Stromal cell of bone marrow (primary cell): Measurements from ENCODE around the gene FAM193B.

ENCODE experiments used
- DNase-seq: peaks from one replicate; pipeline ENCODE4 v3.0.0-alpha.2; 2012; ENCODE audit warnings: low read depth

FAM193B gene

DNA sequence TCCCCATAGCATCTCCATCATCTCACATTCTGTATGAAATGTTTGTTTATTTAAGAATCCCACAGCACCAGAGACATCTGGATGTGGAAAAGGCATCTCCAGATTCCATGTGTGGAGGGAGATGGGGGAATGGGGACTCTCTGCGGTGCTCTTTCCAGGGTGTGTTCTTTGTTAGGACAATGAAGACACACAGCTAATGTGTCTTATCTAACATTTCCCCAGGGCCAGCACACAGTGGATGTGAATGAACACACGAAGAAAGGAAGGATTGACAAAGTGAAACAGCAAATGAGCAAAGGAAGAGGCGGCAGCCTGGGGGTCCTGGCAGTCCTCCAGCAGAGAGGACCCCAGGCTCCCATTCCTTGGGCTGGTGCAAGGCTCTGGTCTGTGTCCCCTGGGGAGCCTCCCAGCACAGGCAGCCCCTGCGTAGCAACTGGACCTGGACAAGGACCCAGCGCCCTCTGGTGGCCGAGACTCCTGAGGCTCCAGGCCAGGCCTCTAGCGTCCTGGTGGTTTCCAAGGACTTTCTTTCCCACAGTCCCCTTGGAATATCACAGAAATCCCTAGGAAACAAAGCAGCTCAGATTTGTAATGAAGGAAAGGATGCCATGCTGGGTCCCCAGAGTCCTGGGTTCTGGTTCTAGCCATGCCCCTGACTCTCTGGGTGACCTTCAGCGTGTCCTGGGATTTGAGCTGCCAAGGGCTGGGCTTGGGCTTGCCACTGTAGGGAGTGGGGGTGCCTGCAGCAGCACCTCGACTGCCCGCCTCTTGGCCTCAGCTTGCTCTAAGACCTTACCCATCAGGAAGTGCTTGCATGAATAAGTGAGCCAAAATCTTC, 53.5 kb downstream of the FAM193B start:
- peak; percentile 63 for DNase-seq

DNA sequence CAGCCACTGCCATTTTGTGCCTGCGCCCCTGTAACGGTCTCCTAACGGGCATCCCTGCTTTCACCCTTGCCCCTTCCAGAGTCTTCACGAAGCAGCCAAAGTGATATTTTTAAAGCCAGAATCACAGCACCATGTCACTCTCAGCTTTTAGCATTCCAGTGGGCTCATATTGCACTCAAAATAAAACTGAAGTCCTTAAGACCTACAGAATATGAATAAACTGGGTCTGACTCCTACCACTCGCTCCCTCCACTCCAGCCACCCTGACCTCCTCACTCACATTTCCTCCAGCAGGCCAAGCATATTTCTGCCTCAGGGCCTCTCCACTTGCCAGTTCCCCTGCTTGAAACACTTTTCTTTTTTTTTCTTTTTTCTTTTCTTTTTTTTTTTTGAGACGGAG, 54.5 kb downstream of the FAM193B start:
- no peak for DNase-seq

DNA sequence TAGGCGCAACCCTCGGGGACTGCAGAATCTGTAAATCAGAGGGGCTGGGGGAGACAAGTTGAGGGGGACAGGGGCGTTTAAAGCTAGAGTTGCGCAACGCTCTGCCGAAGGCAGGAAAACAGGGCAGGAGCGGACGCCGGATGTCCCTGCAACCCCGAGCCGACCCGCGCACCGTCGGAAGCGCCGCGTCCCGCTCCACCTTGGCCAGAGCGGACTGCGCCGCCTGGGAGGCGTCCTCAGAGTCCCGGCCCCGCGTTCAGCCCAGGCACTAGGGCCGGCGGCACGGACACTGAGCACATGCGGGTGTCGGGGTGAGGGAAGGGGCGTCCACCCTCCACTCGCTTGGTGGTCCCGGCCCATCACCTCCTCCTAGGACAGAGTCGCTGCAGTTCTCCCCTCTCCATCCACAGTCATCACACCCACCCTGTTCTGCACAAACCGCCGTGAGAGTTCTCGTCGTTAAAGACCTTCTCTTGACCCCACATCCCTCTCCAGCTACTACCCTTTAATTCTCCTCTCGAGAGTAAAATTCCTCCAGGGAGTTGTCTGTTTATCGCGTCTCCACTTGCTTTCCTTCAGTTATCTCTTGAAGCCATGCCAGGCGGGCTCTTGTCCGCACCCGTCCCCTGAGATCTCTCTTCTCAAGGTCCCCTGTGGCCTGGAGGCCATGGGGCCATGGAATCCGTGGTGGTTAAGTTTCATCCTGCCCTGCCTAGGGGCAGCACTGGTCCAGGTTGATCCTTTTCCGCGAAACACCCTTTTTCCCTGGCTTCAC, 56.2 kb downstream of the FAM193B start:
- no peak for DNase-seq

DNA sequence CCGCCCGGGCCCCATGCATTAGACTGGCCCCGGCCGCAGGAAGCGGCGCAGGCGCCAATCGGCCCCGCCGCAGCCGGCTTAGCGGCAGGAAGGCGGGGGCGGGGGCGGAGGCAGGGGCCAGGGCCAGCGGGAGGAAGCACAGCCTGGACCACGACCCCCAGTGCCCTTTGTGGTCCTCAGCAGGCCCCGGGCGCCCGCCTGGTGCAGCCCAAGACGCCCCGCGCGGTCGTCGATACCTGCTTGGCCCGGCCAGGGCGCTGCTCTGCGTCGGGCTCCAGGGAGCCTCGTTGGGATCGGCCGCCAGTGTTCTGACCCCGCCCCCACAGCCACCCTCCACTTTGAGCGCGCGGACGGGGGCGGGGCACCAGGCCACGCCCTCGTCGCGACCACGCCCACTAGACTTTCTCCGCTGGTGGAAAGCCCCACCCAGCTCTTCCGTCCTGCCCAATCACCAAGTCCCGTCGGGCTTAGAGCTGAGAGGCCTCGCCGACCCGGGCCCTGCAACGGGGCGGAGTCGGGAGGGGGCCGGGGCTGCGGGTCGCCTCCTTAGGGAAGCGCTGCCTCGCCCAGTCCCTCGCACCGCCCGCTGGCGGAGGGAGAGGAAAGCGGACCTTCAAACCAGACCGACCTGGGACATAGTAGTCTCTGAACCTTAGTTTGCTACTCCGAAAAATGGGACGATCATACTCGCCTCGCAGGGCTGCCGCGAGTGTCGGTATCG, 56.9 kb downstream of the FAM193B start, which contains the start of gene PDLIM7:
Gene PDLIM7 (minus strand): TSS at position 313 of the 721 bp plus-strand sequence. CDS start 1,092 bp downstream, outside the sequence.
- DNase-seq: peak; percentile 90

DNA sequence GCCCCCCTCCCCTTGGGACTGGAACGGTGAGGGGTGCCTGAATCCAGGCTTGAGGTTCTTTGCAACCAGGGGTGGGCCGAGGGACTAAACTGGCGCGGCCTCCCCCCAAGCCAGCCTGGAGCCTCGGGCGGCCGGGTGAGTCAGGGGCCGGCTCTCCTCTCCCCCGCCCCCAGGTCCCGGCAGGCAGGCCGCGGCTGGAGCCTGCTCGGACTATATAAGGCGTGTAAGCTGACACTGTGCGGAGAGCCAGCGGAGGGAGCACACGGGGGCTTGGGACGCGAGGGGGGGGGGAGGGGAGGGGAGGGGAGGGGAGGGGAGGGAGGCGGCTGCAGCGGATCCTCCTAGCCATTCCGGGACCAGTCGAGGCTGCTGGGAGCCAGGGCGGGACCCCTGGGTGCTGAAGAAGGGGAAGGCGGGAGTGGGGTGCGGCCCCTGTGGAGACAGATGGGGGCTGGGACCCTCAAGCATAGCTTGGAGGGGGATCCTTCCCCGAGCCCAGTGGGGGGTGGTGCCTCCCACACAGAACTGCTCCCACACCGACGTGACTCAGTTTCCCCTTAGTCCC, 57.6 kb downstream of the FAM193B start:
- peak; percentile 87 for DNase-seq

DNA sequence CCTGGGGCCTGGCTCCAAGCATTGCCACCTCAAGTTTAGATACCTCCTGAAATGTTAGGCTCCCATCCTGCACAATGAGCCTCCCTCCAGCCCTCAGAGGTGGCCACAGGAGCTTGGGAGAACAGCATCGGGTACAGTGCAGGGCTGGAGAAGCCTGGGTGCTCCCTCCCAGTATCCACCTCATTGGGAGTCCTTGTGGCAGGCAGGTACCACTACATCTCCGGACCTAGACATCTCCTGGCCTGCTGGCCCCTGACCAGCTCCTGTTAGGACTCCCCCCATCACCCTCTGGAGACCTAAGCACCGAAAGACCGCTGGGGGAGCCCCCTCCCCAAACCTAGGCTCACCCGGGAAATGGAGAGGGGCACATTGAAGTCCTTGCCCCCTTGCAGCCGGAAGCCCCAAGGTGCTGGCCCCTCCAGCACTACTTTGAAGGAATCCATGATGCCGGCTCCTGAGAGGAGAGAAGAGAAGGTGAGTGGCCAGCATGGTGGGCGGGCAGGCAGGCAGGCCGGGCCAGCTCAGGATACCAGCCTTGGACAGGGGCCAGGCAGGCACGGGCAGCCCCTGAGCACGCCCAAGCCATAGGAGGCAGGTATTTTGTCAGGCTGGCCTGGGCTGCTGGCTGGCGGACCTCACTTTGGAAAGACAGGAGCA, 58.2 kb downstream of the FAM193B start:
- DNase-seq: no peak

DNA sequence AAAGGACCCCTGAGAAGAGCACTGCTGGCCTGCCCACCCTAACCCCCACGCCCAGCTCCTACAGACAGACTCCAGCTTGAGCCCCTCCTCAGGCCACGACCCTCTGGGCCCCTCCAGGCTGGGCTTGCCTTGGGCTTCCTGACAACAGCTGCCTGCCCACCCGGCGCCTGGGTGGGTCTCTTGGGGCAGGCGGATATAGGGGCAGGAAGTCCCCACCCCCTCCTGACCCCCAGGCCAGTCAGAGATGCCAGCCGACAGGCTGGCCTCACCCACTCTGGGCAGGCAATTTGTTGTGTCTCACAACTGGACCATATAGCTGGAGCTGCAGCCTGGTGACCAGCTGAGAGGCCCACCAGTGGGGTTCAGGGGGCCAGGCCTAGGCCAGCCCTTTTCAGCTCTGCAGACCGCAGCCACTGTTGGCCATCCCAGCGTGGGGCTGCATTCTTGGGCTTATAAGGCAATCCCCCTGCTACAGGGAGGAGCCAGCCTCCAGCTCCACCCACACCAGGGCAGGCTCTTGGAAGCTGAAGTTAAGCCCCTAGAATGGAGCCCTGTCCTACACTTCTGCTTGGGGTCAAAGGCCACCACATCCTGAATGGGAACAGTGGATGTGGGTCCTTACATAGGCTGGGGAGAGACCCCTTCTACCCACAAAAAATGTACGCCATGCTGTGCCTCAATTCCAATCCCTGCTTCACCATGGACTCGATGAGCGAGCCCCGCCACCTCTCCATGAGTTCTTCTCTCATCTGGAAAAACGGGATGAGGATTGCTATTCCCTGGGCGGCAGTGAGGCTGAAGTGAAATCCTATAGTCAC, 58.9 kb downstream of the FAM193B start:
- DNase-seq: peak; percentile 77

DNA sequence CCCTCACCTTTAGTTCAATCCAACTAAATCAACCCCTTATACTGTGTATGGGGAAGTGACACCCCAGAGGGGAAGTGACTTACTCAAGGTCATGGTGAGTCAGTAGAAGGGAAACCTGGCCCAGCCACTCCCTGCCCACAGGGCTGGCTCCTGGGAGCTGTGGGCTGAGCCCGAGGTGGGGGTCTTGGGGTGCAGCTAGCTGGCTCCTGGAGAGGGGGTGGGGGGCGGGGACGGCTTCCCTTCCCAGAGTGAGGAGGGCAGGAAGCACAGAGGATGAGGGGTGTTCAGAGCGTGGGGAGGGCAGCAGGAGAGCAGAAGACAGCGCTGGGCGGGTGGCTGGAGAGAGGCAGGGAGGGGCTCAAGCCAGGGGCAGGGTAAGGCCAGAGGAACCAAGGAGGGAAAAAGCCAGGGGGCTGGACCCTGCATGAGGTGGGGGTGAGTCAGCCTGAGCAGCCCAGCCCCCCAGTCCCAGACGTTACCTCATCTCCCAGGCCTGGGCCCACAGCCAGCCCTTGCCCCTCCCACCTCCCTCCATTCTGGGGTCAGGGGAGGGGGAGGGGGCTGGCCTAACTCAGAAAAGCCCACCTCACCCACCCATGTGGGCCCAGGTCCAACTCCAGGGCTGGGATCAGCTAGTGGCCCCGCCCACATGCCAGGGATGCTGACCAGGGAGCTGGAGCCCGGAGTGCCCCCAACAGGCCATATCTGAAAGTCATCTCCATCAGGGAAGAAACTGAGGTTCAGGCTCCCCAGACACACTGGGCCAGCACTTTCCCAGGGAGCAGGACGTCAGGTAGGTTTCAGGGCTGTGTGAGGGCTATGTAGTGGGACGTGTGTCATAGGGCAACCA, 59.8 kb downstream of the FAM193B start:
- peak; percentile 70 for DNase-seq

DNA sequence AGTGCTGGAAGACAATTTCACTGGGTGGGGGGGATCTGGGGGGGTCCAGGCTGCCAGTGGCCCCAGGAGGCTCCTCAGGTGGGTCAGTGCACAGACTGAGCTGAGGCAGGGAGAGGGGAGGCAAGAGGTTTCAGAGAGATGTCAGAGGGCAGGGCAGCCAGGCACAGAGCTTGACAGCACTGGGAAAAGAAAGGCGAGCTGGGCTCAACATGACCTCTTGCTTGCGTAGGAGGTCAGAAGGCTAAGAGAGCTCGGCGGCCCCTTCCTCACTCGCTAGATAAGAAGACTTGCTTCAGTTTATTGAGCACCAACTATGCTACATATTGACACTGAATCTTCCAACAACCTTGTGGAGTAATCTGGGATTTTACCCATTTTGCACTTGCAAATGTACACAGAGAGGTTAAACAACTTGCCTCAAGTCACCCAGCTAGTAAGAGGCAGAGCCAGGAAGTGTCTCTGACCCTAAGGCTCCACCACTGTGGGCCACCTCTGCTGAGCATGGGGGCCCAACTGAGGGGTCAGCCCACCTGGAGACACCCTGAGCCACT, 60.5 kb downstream of the FAM193B start:
- DNase-seq: no peak

DNA sequence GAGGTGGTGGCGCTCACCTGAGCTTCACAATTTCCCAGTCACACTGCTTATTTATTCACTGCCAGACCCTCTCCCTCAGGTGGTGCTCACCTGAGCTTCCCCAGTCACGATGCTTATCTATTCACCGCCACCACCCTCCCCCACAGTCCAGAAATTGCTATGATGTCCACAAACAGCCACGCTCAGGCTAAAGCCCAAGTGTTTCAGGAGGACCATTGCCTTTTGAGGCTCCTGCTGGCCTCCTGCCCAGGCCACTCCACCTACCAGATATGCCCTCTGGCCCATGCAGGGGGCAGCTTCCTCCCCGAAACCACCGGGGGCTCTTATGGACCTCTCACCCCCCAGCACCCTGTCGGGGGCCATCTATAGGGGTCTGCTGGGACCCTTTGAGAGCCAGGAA, 61.5 kb downstream of the FAM193B start:
- DNase-seq: no peak

DNA sequence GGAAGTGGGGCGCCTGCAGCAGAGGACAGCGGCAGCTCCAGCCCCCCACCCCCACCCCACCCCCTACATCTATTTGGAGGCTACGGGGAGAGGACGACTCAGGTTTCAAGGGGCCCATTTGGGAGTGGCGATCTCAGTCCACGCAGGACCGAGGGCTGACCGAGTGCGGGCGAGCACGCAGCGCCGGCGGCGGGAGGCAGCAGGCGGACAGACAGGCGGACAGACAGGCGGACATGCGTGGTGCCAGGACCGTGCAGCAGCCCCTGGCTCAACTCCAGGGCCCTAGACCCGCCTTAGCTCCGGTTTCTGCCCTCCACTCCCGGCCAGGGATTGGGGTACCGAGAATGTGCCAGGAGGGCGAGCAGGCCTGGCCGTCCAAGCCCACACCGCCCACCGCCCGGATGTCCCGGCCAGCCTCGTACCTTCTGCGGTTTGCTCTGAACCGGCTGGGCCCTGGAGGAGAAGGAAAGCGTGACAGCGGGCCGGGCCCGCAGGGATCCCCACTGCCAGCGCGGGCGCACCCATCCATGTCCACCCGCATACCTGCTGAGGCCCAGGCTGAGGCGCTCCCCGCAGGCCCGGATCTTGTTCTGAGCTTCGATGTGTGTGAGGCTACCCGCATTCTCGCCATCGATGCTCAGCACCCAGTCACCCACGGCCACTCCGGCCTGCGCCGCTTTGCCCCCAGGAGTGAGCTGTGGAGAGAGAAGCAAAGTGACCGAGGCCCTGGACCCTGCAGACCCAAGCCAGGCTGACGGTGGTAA, 62.2 kb downstream of the FAM193B start:
- DNase-seq: no peak

DNA sequence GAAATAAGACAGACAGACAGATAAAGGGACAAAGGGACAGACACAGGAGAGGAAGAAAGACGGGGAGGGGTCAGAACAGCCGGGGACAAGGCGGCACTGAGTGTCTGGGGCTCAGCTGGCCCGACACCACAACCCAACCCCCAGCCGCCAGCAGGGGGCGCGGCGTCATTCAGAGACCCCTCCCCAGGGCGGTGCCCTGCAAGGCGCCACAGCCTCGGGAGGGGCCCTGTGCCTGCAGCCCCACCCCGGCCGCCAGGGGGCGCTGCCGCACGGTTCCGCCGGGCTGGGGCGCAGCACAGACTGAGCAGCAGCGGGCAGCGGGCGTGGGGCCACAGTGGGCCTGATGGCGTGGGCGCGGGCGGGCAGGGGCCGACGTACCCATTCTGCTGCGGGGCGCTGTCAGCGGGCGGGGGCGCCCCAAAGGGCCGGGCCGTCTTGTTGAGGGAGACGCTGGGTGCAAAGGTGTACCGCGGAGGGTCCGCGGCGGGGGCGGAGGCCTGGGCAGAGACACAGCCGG, 62.9 kb downstream of the FAM193B start:
- DNase-seq: no peak

DNA sequence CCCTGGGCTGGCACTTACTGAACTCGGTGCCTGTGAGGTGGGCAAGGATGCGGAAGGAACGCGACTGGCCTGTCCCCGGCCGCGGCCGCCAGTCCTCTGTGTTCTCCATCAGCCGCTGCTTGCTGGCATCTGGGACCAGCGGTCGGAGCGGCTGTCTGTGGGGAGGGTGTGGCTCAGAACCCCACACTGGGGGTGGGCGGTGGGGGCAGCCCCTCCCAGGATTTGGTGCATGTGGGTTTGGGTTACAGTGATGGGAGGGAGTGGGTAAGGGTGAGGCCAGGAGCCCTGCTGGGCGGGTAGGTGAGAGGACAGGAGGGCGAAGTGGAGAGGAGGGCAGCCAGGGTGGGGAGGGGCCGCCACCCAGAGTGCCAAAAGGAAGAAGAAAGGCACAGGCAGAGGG, 63.4 kb downstream of the FAM193B start:
- DNase-seq: no peak

DNA sequence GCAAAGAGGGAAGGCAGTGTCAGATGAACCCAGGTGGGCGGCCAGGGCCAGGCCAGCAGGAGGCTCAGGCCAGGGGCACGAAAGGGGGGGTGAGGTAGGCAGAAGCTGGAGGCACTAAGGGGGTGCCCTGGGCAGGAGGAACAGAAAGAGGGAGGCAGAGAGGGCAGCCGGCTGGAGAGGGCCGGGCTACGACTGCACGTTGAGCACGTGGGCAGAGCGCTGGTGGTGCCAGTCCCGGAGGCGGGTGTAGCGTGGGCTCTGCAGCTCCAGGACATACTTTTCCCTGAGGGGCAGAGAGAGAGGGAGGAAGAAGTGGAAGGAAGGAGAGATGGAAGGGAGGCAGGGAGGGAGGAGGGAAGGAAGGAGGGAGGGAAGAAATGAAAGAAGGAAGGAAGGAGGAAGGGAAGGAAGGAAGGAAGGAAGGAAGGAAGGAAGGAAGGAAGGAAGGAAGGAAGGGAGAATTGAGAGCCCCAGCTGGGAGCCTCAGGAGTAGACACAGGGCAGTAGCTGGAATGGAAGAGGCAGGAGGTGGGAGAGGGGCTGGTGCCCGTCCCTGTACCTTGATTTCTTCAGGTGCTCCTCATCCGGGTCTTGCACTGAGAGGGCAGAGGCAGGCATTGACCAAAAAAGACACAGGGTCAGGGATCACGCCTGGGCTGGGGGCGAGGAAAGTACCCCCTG, 63.9 kb downstream of the FAM193B start:
- no peak for DNase-seq

DNA sequence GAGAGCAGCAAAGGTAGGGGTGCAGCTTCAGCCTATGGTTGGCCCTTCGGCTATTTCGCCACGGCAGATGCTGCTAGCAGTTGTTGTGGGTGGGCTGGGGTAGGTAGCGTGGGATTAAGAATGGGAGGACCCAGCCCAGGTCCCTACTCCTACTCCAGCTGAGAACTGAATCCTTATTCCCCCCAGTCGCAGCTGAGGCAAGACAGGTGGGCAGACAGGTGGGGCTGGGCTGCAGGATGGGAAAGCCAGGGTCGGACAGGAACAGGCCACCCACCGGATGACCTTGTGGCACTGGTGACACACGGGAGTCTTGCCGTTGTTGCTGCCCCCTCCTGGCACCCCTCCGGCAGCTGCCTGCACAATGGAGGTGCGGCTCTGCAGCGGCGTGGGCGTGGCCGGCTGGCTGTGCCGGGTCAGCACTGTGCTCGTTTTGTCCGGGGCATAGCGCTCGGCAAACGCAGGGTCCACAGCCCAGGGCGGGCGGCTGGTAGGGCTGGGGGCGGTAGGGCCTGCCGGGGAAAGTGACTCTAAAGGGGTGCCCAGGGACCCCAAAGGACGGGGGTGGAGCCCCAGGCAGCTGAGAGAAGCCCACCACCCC, 65.1 kb downstream of the FAM193B start:
- DNase-seq: no peak

DNA sequence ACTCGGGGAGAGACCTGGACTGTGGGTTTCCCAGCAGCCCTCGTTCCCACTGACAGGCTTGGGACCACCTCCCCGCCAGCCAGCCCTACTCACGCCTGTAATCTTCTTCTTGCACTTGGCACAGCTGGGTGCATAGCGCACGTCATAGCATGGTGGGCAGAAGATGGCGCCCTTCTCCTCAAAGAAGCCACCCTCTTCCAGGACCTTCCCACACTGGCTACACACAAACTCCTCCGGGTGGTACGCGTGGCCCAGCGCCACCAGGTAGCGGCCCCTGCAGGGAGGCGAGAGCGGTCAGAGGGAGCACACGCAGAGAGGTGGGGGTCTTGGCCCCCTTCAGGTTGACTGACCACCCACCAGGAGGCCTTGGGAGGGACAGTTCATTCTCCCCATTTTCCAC, 66.4 kb downstream of the FAM193B start:
- no peak for DNase-seq

DNA sequence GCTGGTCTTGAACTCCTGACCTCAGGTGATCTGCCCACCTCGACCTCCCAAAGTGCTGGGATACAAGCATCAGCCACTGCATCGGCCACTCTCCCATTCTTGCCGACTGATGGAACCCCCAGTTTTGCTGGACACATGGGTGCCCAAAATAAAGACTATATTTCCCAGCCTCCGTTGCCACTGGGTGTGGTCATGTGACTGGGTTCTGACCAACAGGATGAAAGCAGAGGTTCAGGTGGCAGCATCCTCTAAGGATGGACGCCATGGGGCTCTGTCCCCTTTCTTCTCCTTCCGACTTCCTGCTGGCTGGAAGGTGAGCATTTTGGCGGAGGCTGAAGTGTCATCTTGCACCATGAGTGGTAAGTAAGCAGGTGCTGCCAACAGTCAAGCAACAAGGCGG, 67.2 kb downstream of the FAM193B start:
- DNase-seq: no peak

DNA sequence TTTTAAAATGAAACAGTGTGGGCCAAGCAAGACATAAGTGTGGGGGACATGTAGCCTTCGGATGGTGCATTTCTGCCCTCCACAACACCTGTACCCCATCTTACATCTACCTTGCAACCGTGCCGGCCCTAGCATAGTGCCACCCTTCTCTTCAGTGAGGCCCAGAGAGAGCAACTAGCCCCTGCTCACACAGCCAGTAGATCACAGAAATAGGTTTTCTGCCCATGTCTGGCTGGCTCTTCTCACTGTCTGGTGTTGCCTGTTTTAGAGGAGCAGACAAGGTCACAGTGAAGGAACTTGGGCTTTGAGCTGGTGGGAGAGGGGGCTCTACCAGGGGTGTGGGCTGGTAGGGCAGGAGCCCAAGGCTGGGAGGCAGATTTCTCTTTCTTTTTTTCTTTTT, 68.1 kb downstream of the FAM193B start:
- no peak for DNase-seq
